HG03025 (cell line): ENCODE measurements around the gene RASAL2.
"Not testable (repeated sequence)": the region's sequence is repeated elsewhere in the genome, so short reads cannot be mapped to it uniquely, and the experiment has no call there.

Experiments
- ATAC-seq: cut with Tn5 transposase; IDR thresholded peaks from one replicate; pipeline ENCODE4 v1.9.1; 2021; ENCODE audit warnings: mild to moderate bottlenecking, moderate library complexity; ENCODE audit not compliant: unreplicated experiment, low FRiP score

RASAL2 gene

GRCh38 chr1:178151831-178152230, 57.9 kb downstream of the RASAL2 start:
- ATAC-seq: no peak

GRCh38 chr1:178155481-178156255, 61.8 kb downstream of the RASAL2 start:
- no peak for ATAC-seq

- no peak for ATAC-seq
These were observed 67.0 kb downstream of the RASAL2 start for GRCh38 chr1:178160736-178161475.

GRCh38 chr1:178161516-178161915, 67.6 kb downstream of the RASAL2 start:
- ATAC-seq: no peak

- no peak for ATAC-seq
These were observed 71.3 kb downstream of the RASAL2 start for GRCh38 chr1:178165196-178165595.

GRCh38 chr1:178166429-178167024, 72.6 kb downstream of the RASAL2 start:
- ATAC-seq: no peak

- no peak for ATAC-seq
These were observed 74.6 kb downstream of the RASAL2 start for GRCh38 chr1:178168536-178168935.

GRCh38 chr1:178169649-178170048, 75.7 kb downstream of the RASAL2 start:
- no peak for ATAC-seq

- no peak for ATAC-seq
These were observed 79.0 kb downstream of the RASAL2 start for GRCh38 chr1:178172939-178173338.

- ATAC-seq: no peak
These were observed 80.6 kb downstream of the RASAL2 start for GRCh38 chr1:178174539-178174938.

GRCh38 chr1:178180405-178180804, 86.5 kb downstream of the RASAL2 start:
- ATAC-seq: no peak

- no peak for ATAC-seq
These were observed 89.9 kb downstream of the RASAL2 start for GRCh38 chr1:178183796-178184195.

- ATAC-seq: no peak
These were observed 94.4 kb downstream of the RASAL2 start for GRCh38 chr1:178188306-178188705.

- ATAC-seq: no peak
These were observed 95.9 kb downstream of the RASAL2 start for GRCh38 chr1:178189814-178190213.

- ATAC-seq: no peak
These were observed 97.0 kb downstream of the RASAL2 start for GRCh38 chr1:178190881-178191280.

GRCh38 chr1:178192686-178193085, 98.8 kb downstream of the RASAL2 start:
- no peak for ATAC-seq

GRCh38 chr1:178196631-178197030, 102.7 kb downstream of the RASAL2 start:
- ATAC-seq: no peak

- ATAC-seq: not testable (repeated sequence)
These were observed 108.2 kb downstream of the RASAL2 start for GRCh38 chr1:178202095-178202494.

- ATAC-seq: not testable (repeated sequence)
These were observed 108.6 kb downstream of the RASAL2 start for GRCh38 chr1:178202546-178202945.

- not testable (repeated sequence) for ATAC-seq
These were observed 114.5 kb downstream of the RASAL2 start for GRCh38 chr1:178208269-178208856.

GRCh38 chr1:178209935-178210334, 116.0 kb downstream of the RASAL2 start:
- no peak for ATAC-seq
